Ovary (tissue), 10 donors: Measurements from ENCODE around the gene RPRD1B. TPM values are rescaled to one million over a fixed set of nuclear protein-coding genes. Genes with fewer than 3 reads are reported as not detected.

Experiments
- DNase-seq, 5 donors: peaks; one replicate each; pipeline ENCODE4 v3.0.0-alpha.2; 2019 to 2020
- H3K27ac ChIP-seq, 2 donors: fragments of 200-600 bp; one replicate each; pipeline versions ENCODE4 v1.5.1 to v1.8.0; 2019 to 2022
- H3K27me3 ChIP-seq: fragments of 200-600 bp; one replicate; pipeline ENCODE4 v1.8.0; 2022
- H3K36me3 ChIP-seq: fragments of 200-600 bp; sonication (generic); one replicate; pipeline ENCODE4 v1.5.1; 2019
- H3K4me1 ChIP-seq: one replicate; pipeline ENCODE4 v1.8.1; 2013; ENCODE audit warnings: mild to moderate bottlenecking, moderate library complexity; ENCODE audit not compliant: insufficient read depth
- H3K4me3 ChIP-seq: fragments of 200-600 bp; sonication (generic); one replicate; pipeline ENCODE4 v1.5.1; 2017
- H3K9me3 ChIP-seq, 2 donors: fragments of 200-600 bp in 1 of 2; sonication (generic) in 1 of 2; one replicate each; pipeline versions ENCODE4 v1.5.1 to v1.8.1; 2013 to 2019; ENCODE audit warnings: mild to moderate bottlenecking in 1 of 2, moderate library complexity in 1 of 2
- EP300 ChIP-seq: sonication (generic); formaldehyde crosslinking; IDR thresholded peaks from one replicate; pipeline ENCODE4 v1.6.1; 2017; ENCODE audit warnings: antibody characterized with exemption
- POLR2A ChIP-seq: fragments of 450-650 bp; IDR thresholded peaks from one replicate; pipeline ENCODE4 v1.6.1; 2017; ENCODE audit warnings: antibody characterized with exemption, mild to moderate bottlenecking, moderate library complexity
- WGBS, 3 donors: extraction: QIAGEN DNeasy Blood & Tissue Kit in 1 of 3; methylation state at CpG; one replicate each; pipeline versions ENCODE4 v1.1.5 to v1.1.7; 2013 to 2017; 5-methylcytosine and 5-hydroxymethylcytosine counted together
- intact Hi-C, 4 donors: fragments of 100-400 bp; cut with DNase I; formaldehyde crosslinking; loops; one replicate each; pipeline versions ENCODE4 v1.11.0 to v1.15.1; 2022 to 2023
- long read RNA-seq, 3 donors: library from polyadenylated mRNA in 2 of 3; unstranded in 2 of 3; transcript quantifications; one replicate each; pipeline ENCODE4 v2.0.0 and lab custom pipeline, GENCODE V29; 2021 to 2026
- polyA plus RNA-seq, 2 donors: library from polyadenylated mRNA; stranded (reverse); fragments of 200-250 nt in 1 of 2; fragments of 350-450 nt in 1 of 2; fragmentation: Illumina TruSeq in 1 of 2; extraction: RNeasy Lipid Tissue Mini Kit (QIAGEN cat#74804) in 1 of 2; gene quantifications; one replicate each; pipeline ENCODE4 v1.2.3, GENCODE V29; 2013 to 2014
- total RNA-seq, 7 donors: library from RNA; depleted of rRNA in 2 of 7; stranded (reverse); fragments of >200 nt in 2 of 7; fragmentation: NEBNext Ultra II Directional in 3 of 7; extraction: Animal tissue kit (Norgen Biotek cat#: 25700) in 3 of 7; gene quantifications; one replicate each; pipeline versions ENCODE4 v1.1.0 to v1.2.4, GENCODE V29; 2016 to 2023
- TF ChIP-seq, protein P1 (sequence below), 3 donors: fragments of 450-650 bp in 2 of 3; fragments of 200-600 bp in 1 of 3; IDR thresholded peaks; one replicate each; pipeline versions ENCODE4 v1.5.1 to v1.8.0; 2016 to 2022; ENCODE audit warnings: antibody characterized with exemption in 3 of 3, mild to moderate bottlenecking in 1 of 3
- donor health status: DM: no; HTN: no; CAD: no; lungs with moderate emphysema.
- donor health status: DM: no; HTN: no; CAD: no.
- donor health status: Bipolar disorder and iron deficiency.
- donor health status: DM: yes; HTN: yes; CAD: no.
- donor health status: DM: no; HTN: no; CAD: no.
- donor health status: DM: yes; HTN: yes; CAD: no.

RPRD1B gene
- total RNA-seq (10 to 100 TPM; 21.8 to 45.3 (median 33.4) TPM), polyA plus RNA-seq (10 to 100 TPM; 12.1 to 36.3 TPM)
- long read RNA-seq, donor 1, partial matches to known transcripts = 2 of 13 reads
- long read RNA-seq, donor 1, other reads (novel, unspliced or antisense) = 9 of 13 reads
- long read RNA-seq, donor 2, transcript RPRD1B-201 (7 exons, 3,874 nt) = major isoform, 5 of 5 reads
- long read RNA-seq, donor 2, partial matches to known transcripts = 0 of 5 reads
- long read RNA-seq, donor 2, other reads (novel, unspliced or antisense) = 0 of 5 reads
- long read RNA-seq, donor 3, transcript RPRD1B-201 (7 exons, 3,874 nt) = major isoform, 22 of 30 reads
- long read RNA-seq, donor 3, partial matches to known transcripts = 2 of 30 reads
- long read RNA-seq, donor 3, other reads (novel, unspliced or antisense) = 6 of 30 reads

DNA sequence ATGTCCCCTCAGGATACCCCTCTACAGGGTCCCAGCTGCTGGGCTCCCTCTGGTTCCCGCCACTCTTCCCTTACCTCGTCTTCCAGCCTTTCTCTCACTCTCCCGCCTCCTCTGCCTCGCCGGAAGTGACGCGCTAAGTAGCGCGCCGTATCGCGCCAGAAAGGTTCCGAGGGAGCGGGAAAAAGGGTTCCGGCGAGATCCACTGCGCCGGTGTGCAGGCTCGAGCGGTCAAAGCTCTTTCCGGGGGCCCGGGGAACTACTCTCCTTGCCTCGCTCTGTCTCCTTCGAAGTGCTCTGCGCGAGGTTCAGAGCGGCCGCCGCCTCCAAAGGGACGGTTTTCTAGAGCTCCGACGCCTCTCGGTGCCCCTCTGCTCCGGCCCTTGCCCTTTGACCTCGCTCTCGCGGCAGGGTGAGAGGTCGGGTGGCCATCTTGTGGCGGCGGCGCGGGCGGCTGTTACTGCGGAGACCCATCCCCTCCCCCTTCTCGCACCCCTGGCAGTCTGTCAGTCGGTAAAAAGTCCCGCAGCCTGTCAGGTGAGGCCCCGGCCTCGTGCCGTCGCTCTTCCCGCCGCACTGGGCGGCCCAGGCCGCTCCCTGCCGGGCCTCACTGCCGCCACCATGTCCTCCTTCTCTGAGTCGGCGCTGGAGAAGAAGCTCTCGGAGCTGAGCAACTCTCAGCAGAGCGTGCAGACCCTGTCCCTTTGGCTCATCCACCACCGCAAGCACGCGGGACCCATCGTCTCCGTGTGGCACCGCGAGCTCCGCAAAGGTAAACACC is at the start of gene RPRD1B, which contains the start of gene TTI1:
RPRD1B (plus strand) TSS at position 417 of the 778 bp plus-strand sequence; CDS start at position 619, 202 bp downstream.
TTI1 (minus strand) TSS at position 127 of the 778 bp plus-strand sequence. CDS start 19,640 bp downstream, outside the sequence.
- DNase-seq = peak; percentile 88 to 94 (median 90)
- no peaks in the 10 kb centered on the region for H3K36me3 ChIP-seq
- intact Hi-C loops = no loop called here
- peaks cover 16% of the 10 kb centered on the region for H3K4me1 ChIP-seq
- TF ChIP-seq, protein P1, sequence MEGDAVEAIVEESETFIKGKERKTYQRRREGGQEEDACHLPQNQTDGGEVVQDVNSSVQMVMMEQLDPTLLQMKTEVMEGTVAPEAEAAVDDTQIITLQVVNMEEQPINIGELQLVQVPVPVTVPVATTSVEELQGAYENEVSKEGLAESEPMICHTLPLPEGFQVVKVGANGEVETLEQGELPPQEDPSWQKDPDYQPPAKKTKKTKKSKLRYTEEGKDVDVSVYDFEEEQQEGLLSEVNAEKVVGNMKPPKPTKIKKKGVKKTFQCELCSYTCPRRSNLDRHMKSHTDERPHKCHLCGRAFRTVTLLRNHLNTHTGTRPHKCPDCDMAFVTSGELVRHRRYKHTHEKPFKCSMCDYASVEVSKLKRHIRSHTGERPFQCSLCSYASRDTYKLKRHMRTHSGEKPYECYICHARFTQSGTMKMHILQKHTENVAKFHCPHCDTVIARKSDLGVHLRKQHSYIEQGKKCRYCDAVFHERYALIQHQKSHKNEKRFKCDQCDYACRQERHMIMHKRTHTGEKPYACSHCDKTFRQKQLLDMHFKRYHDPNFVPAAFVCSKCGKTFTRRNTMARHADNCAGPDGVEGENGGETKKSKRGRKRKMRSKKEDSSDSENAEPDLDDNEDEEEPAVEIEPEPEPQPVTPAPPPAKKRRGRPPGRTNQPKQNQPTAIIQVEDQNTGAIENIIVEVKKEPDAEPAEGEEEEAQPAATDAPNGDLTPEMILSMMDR (IDR thresholded peaks at IDR 0.05) = peak in 1 of 3 donors; percentile 13
- peak; percentile 66 for TF ChIP-seq POLR2A
- TF ChIP-seq EP300 = no peak
- no peaks in the 10 kb centered on the region for H3K9me3 ChIP-seq
- H3K4me3 ChIP-seq = peak within 1 kb of the TSS; percentile 73
- no peaks in the 10 kb centered on the region for H3K27me3 ChIP-seq
- WGBS, 3 donors = 0 to 1% (median 0%) methylated on average over 48 to 69 of the region's 69 CpGs
- H3K27ac ChIP-seq = peak within 1 kb of the TSS; percentile 82 to 87

- WGBS, 3 donors = 75 to 79% (median 79%) methylated on average over 14 of the region's 14 CpGs
- DNase-seq = no peak
- Histone ChIP-seq H3K27me3 (no peaks in the 10 kb centered on the region), H3K4me1 (peaks cover 2% of the 10 kb centered on the region), H3K9me3 (no peaks in the 10 kb centered on the region), H3K27ac (no peak overlapping the region), H3K36me3 (no peaks in the 10 kb centered on the region), H3K4me3 (no peak overlapping the region)
- TF ChIP-seq, protein P1 (IDR thresholded peaks at IDR 0.05) = no peak
- no peak for TF ChIP-seq POLR2A
- TF ChIP-seq EP300 = no peak
- intact Hi-C loops = no loop called here
Measured at GRCh38 chr20:37984018-37984785, 49.3 kb upstream of the RPRD1B start.

- WGBS, 3 donors = 53 to 75% (median 60%) methylated on average over 9 of the region's 9 CpGs
- intact Hi-C loops = no loop called here
- Histone ChIP-seq H3K27ac (no peak overlapping the region), H3K36me3 (no peaks in the 10 kb centered on the region), H3K27me3 (no peaks in the 10 kb centered on the region), H3K4me3 (no peak overlapping the region), H3K9me3 (no peaks in the 10 kb centered on the region), H3K4me1 (peaks cover 3% of the 10 kb centered on the region)
- TF ChIP-seq, protein P1 (IDR thresholded peaks at IDR 0.05) = no peak
- DNase-seq = no peak
Measured at GRCh38 chr20:37986044-37986858, 47.3 kb upstream of the RPRD1B start.
